Neural progenitor cell (in vitro differentiated cells): ENCODE data around the gene VAMP7.

ENCODE experiments used
- CTCF ChIP-seq: fragments of 200-600 bp; sonication (generic); IDR thresholded peaks from 2 replicates; pipeline ENCODE4 v1.5.1; 2017; ENCODE audit warnings: antibody characterized with exemption, mild to moderate bottlenecking
- EZH2 ChIP-seq: fragments of 200-600 bp; sonication (generic); IDR thresholded peaks from 2 replicates; pipeline ENCODE4 v1.6.1; 2017; ENCODE audit warnings: antibody characterized with exemption, mild to moderate bottlenecking, moderate library complexity
- EZH2phosphoT487 ChIP-seq: fragments of 200-600 bp; sonication (generic); IDR thresholded peaks from 2 replicates; pipeline ENCODE4 v1.6.1; 2017; ENCODE audit warnings: antibody characterized with exemption

- TF ChIP-seq CTCF (peak; percentile 35), EZH2 (no peak), EZH2phosphoT487 (no peak)
Observed at GRCh38 chrX:155857561-155857960, 23.6 kb upstream of the VAMP7 start.
